ENCODE results near the gene ASIC3.

The ASIC3 gene

DNA sequence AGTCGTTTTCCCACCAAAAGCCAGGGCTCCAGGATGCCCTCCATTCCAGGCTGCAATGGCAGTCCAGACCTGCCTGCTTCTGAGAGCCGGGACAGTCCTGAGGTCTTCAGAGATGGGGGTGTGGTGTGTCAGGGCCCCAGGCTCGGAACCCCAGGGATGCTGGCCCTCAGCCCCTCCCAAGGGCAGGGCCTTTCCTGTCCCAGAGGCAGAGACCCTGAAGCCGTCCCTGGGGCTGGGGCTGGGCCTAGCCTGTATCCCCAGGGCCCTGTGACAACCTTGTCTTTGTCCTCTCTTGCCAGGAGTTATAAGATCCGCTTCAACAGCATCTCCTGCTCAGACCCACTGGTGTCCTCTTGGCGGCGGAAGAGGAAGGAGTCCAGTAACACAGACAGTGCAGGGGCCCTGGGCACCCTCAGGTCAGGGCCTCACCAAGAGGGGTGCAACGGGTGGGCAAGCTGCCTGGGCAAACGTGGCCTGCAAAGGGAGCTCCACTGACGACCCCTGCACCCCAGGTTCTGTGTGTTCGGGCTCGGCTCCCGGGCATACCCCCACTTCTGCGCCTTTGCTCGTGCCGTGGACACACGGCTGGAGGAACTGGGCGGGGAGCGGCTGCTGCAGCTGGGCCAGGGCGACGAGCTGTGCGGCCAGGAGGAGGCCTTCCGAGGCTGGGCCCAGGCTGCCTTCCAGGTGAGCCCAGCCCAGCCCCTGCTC is 41.6 kb upstream of the ASIC3 start:
- H3K36me3 ChIP-seq (replicated peaks; ENCODE audit: insufficient read depth, low read length), result no peaks in the 10 kb centered on the region
- H3K9ac ChIP-seq (ENCODE audit: low read length), result no peak overlapping the region
- no peak overlapping the region for H3K4me3 ChIP-seq (ENCODE audit: low read length)
- H3K27ac ChIP-seq (ENCODE audit: low read length), result no peak overlapping the region
- no peaks in the 10 kb centered on the region for H3F3A ChIP-seq (ENCODE audit: insufficient read depth, low read length)
- no peaks in the 10 kb centered on the region for H3K9me3 ChIP-seq (replicated peaks; ENCODE audit: insufficient read depth, low read length)
- H2AFZ ChIP-seq (ENCODE audit: low read length), result no peak overlapping the region
- H3K27me3 ChIP-seq (replicated peaks; ENCODE audit: insufficient read depth, low read length), result peaks cover 2% of the 10 kb centered on the region; the same call in 1 of the 2 replicates
- no peaks in the 10 kb centered on the region for H3K9me2 ChIP-seq (replicated peaks; ENCODE audit: insufficient read depth, low read length)
- no peaks in the 10 kb centered on the region for H3K4me1 ChIP-seq (ENCODE audit: low read length)
- no peak for TF ChIP-seq EZH2 (optimal IDR thresholded peaks at IDR 0.05; ENCODE audit: low read depth, low read length)
- no peak for TF ChIP-seq EZH2phosphoT487 (IDR thresholded peaks at IDR 0.05; ENCODE audit: low read length)
- TF ChIP-seq, protein P1, sequence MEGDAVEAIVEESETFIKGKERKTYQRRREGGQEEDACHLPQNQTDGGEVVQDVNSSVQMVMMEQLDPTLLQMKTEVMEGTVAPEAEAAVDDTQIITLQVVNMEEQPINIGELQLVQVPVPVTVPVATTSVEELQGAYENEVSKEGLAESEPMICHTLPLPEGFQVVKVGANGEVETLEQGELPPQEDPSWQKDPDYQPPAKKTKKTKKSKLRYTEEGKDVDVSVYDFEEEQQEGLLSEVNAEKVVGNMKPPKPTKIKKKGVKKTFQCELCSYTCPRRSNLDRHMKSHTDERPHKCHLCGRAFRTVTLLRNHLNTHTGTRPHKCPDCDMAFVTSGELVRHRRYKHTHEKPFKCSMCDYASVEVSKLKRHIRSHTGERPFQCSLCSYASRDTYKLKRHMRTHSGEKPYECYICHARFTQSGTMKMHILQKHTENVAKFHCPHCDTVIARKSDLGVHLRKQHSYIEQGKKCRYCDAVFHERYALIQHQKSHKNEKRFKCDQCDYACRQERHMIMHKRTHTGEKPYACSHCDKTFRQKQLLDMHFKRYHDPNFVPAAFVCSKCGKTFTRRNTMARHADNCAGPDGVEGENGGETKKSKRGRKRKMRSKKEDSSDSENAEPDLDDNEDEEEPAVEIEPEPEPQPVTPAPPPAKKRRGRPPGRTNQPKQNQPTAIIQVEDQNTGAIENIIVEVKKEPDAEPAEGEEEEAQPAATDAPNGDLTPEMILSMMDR (IDR thresholded peaks at IDR 0.05; ENCODE audit: low read length), result no peak
- H3K4me2 ChIP-seq (ENCODE audit: low read depth, low read length), result no peak overlapping the region
- no peaks in the 10 kb centered on the region for H3K79me2 ChIP-seq (ENCODE audit: low read length)
- H4K20me1 ChIP-seq (ENCODE audit: insufficient read depth, low read length), result no peaks in the 10 kb centered on the region
- no peak for DNase-seq

DNA sequence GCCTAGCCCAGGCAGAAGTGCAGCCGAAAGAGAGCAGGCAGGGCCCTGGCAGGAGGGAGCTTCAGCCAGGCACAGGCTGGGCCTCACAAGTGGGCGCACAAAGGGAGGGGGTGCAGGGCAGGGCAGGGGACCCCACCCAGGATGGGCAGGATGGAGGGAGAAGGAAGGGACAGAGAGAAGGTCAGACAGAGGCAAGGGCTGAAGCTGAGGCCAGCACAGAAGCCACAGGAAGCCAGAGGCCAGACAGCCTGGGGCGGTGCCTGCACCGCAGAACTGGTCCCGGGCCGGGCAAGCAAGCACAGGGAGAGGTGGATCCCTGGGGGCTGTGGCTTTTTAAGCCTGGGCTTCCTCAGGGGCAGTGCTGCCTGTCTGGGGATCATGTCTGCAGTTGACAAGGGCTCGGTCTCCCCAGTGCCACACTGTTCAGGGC is 40.8 kb upstream of the ASIC3 start:
- H3K27me3 ChIP-seq (replicated peaks; ENCODE audit: insufficient read depth, low read length), result peaks cover 9% of the 10 kb centered on the region
- TF ChIP-seq, protein P1 (IDR thresholded peaks at IDR 0.05; ENCODE audit: low read length), result no peak
- TF ChIP-seq EZH2phosphoT487 (IDR thresholded peaks at IDR 0.05; ENCODE audit: low read length) (no peak), EZH2 (optimal IDR thresholded peaks at IDR 0.05; ENCODE audit: low read depth, low read length) (no peak)
- no peaks in the 10 kb centered on the region for H3K4me1 ChIP-seq (ENCODE audit: low read length)
- H3K4me3 ChIP-seq (ENCODE audit: low read length), result 0 out of 2 replicates have a peak overlapping the region, but pooled peaks have one; percentile 49
- no peak for DNase-seq
- peak overlapping the region; percentile 60; the same call in 1 of the 2 replicates for H3K4me2 ChIP-seq (ENCODE audit: low read depth, low read length)
- H3F3A ChIP-seq (ENCODE audit: insufficient read depth, low read length), result no peaks in the 10 kb centered on the region
- no peaks in the 10 kb centered on the region for H3K79me2 ChIP-seq (ENCODE audit: low read length)
- H3K36me3 ChIP-seq (replicated peaks; ENCODE audit: insufficient read depth, low read length), result no peaks in the 10 kb centered on the region
- H3K9me2 ChIP-seq (replicated peaks; ENCODE audit: insufficient read depth, low read length), result no peaks in the 10 kb centered on the region
- H4K20me1 ChIP-seq (ENCODE audit: insufficient read depth, low read length), result no peaks in the 10 kb centered on the region
- no peak overlapping the region for H3K9ac ChIP-seq (ENCODE audit: low read length)
- H3K9me3 ChIP-seq (replicated peaks; ENCODE audit: insufficient read depth, low read length), result no peaks in the 10 kb centered on the region
- H2AFZ ChIP-seq (ENCODE audit: low read length), result peak overlapping the region; percentile 61
- no peak overlapping the region for H3K27ac ChIP-seq (ENCODE audit: low read length)

DNA sequence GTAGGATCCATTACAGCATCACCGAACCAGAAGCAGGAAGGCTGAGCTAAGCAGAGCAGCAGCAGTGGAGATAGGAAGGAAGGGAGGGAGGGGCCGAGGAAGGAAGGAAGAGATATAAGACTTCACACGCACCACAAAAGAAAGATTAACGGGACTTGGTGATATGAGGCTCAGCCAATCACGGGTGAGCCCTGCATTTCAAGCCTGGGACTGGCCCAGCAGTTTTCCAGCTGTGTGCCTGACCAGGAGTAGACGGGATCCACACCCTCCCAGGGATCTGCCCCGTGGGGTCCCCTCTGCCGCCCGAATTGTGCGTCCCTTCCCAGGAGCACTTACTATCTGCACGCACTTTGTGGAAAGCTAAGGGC is 40.2 kb upstream of the ASIC3 start:
- H3K9me2 ChIP-seq (replicated peaks; ENCODE audit: insufficient read depth, low read length), result no peaks in the 10 kb centered on the region
- H3K36me3 ChIP-seq (replicated peaks; ENCODE audit: insufficient read depth, low read length), result no peaks in the 10 kb centered on the region
- H3K4me2 ChIP-seq (ENCODE audit: low read depth, low read length), result peak overlapping the region; percentile 60
- peak overlapping the region; percentile 49 for H3K4me3 ChIP-seq (ENCODE audit: low read length)
- no peaks in the 10 kb centered on the region for H4K20me1 ChIP-seq (ENCODE audit: insufficient read depth, low read length)
- DNase-seq, result peak; percentile 27
- H3K27me3 ChIP-seq (replicated peaks; ENCODE audit: insufficient read depth, low read length), result peaks cover 15% of the 10 kb centered on the region
- peaks cover 2% of the 10 kb centered on the region; the same call in 1 of the 2 replicates for H3K4me1 ChIP-seq (ENCODE audit: low read length)
- no peaks in the 10 kb centered on the region for H3K9me3 ChIP-seq (replicated peaks; ENCODE audit: insufficient read depth, low read length)
- peak overlapping the region; percentile 30; the same call in 1 of the 2 replicates for H3K27ac ChIP-seq (ENCODE audit: low read length)
- TF ChIP-seq EZH2 (optimal IDR thresholded peaks at IDR 0.05; ENCODE audit: low read depth, low read length) (no peak), EZH2phosphoT487 (IDR thresholded peaks at IDR 0.05; ENCODE audit: low read length) (no peak)
- TF ChIP-seq, protein P1 (IDR thresholded peaks at IDR 0.05; ENCODE audit: low read length), result no peak
- 0 out of 2 replicates have a peak, but pooled peaks cover 3% of the 10 kb centered on the region for H3F3A ChIP-seq (ENCODE audit: insufficient read depth, low read length)
- peak overlapping the region; percentile 43; the same call in 1 of the 2 replicates for H3K9ac ChIP-seq (ENCODE audit: low read length)
- H3K79me2 ChIP-seq (ENCODE audit: low read length), result no peaks in the 10 kb centered on the region
- peak overlapping the region; percentile 61 for H2AFZ ChIP-seq (ENCODE audit: low read length)

Data from MM.1S (cell line).